Thymus (tissue), 11 donors: Measurements from ENCODE around the gene ANP32A. TPM values are rescaled to one million over a fixed set of nuclear protein-coding genes. Genes with fewer than 3 reads are reported as not detected.
A peak's percentile ranks its signal among the peaks of the same experiment; 100 is the strongest.

Experiments used
- DNase-seq, 9 donors: peaks; one replicate each; pipeline ENCODE4 v3.0.0-alpha.2; 2013; ENCODE audit warnings: low spot score in 9 of 9, low read depth in 6 of 9, missing footprints in 1 of 9
- H3K27ac ChIP-seq, 2 donors: one replicate each; pipeline ENCODE4 v1.5.1; 2013; ENCODE audit warnings: control low read depth in 1 of 2, low read depth in 1 of 2, low read length in 1 of 2, mild to moderate bottlenecking in 1 of 2, moderate library complexity in 1 of 2
- H3K27me3 ChIP-seq, 2 donors: one replicate each; pipeline ENCODE4 v1.5.1; 2013; ENCODE audit warnings: low read length in 1 of 2; ENCODE audit not compliant: control insufficient read depth in 2 of 2, insufficient read depth in 1 of 2
- H3K36me3 ChIP-seq, 2 donors: one replicate each; pipeline ENCODE4 v1.5.1; 2013; ENCODE audit warnings: low read length in 1 of 2, mild to moderate bottlenecking in 1 of 2, moderate library complexity in 1 of 2; ENCODE audit not compliant: control insufficient read depth in 2 of 2, insufficient read depth in 2 of 2
- H3K4me1 ChIP-seq, 2 donors: one replicate each; pipeline ENCODE4 v1.5.1; 2013; ENCODE audit warnings: low read length in 2 of 2; ENCODE audit not compliant: control insufficient read depth in 2 of 2, insufficient read depth in 2 of 2
- H3K4me3 ChIP-seq, 2 donors: one replicate each; pipeline ENCODE4 v1.5.1; 2013; ENCODE audit warnings: low read length in 2 of 2, control low read depth in 1 of 2, mild to moderate bottlenecking in 1 of 2
- H3K9me3 ChIP-seq, 2 donors: one replicate each; pipeline ENCODE4 v1.5.1; 2013; ENCODE audit warnings: low read length in 1 of 2, mild to moderate bottlenecking in 1 of 2; ENCODE audit not compliant: control insufficient read depth in 2 of 2, insufficient read depth in 1 of 2
- WGBS: extraction: QIAGEN DNeasy Blood & Tissue Kit; methylation state at CpG from one replicate; pipeline ENCODE4 v1.1.7; 2013; 5-methylcytosine and 5-hydroxymethylcytosine counted together
- polyA plus RNA-seq: library from polyadenylated mRNA; stranded (reverse); fragments of 200-250 nt; gene quantifications from one replicate; pipeline ENCODE4 v1.2.3, GENCODE V29; 2013
- total RNA-seq: library from RNA; stranded (reverse); fragments of 120-200 nt; gene quantifications from one replicate; pipeline ENCODE4 v1.2.4, GENCODE V29; 2013
- donor health status: healthy.

Gene ANP32A
- total and polyA plus RNA-seq, 2 donors = 115 to 142 TPM

DNA sequence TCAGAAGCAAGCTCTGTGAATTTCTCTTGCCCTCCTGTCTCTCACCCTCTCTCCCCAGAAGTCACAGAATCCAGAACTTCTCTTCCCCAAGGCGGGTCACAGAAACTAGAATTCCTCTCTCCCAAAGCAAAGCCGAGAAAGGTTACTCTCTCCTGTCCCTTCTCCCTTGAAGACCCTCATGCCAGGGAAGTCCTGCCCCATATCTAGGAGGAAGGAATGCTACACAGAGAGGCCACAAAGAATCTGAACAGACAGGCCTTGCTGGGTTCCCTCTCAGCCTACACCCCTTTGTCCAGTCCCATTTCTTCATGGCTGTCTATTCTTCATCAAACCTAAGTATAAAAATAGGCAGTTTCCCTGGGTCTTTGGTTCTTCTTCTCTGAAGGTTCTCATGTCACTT, 29.8 kb downstream of the ANP32A start:
- H3K27ac ChIP-seq = peak overlapping the region; percentile 66 to 90
- no peaks in the 10 kb centered on the region for H3K9me3 ChIP-seq
- no peak overlapping the region for H3K4me3 ChIP-seq
- 98% methylated on average over 2 of the region's 2 CpGs for WGBS
- peaks cover 29 to 47% of the 10 kb centered on the region in 2 donors for H3K36me3 ChIP-seq
- H3K27me3 ChIP-seq = no peaks in the 10 kb centered on the region
- DNase-seq = no peak
- peaks cover 53 to 95% of the 10 kb centered on the region in 2 donors for H3K4me1 ChIP-seq

DNA sequence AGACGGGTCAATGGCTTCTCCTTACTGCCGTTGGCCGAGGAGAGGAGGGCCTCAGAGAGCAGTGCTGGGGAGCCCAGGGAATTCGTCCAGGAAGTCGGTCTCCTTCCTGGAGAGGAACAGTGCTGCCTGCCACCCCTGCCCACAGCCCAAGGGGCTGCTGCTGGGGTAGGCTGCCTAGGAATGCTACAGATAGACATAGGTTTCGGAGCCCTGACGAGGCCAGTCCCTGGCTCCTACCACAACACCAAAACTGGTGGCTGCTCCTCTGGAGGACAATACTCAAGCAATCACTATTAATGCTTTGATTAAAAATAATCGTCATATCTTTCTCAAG, 30.5 kb downstream of the ANP32A start:
- 70% methylated on average over 8 of the region's 8 CpGs for WGBS
- Histone ChIP-seq H3K36me3 (peaks cover 36 to 54% of the 10 kb centered on the region in 2 donors), H3K27ac (peak overlapping the region in 1 of 2 donors; percentile 90), H3K27me3 (no peaks in the 10 kb centered on the region), H3K4me3 (no peak overlapping the region), H3K9me3 (no peaks in the 10 kb centered on the region), H3K4me1 (peaks cover 48 to 94% of the 10 kb centered on the region in 2 donors)
- DNase-seq = no peak

DNA sequence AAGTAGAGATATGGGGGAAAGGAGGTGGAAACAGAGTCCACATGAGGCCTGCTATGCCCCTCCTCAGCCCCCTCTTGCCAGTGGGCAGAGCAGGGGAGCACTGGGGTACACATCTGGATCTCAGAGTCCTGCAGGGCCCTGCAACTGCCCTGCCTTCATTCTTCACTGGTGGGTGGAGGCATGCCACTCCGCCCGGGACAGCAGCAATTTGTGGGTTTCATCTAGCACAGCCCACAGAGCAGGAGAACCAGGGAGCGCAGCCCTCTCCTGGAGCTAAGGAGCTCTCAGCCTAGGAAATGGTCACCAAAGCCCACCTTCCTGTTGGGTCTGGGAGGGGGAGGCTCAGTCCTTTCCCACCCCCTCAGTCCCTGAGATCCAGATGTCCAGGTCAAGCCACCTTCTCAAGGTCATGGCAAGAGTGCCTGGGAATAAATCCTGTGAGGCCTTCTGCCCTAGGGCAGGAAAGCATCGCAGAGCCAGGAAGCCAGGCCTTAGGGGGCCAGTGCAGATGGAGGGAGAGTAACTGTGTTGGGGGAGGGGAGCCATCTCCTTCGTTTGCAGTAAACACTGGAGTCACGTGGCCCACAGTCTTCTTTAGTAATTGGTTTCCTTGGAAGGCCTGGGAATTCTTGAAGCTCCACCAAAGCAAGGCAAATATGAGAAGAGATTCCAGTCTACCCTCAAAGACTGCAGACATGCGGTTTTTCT, 31.0 kb downstream of the ANP32A start:
- 63% methylated on average over 7 of the region's 7 CpGs for WGBS
- peaks cover 41 to 59% of the 10 kb centered on the region in 2 donors for H3K36me3 ChIP-seq
- H3K27ac ChIP-seq = peak overlapping the region in 1 of 2 donors; percentile 90
- peak in 3 of 9 donors; percentile 32 to 58 (median 41) for DNase-seq
- H3K27me3 ChIP-seq = no peaks in the 10 kb centered on the region
- H3K4me3 ChIP-seq = no peak overlapping the region
- H3K9me3 ChIP-seq = no peaks in the 10 kb centered on the region
- H3K4me1 ChIP-seq = peaks cover 48 to 89% of the 10 kb centered on the region in 2 donors

DNA sequence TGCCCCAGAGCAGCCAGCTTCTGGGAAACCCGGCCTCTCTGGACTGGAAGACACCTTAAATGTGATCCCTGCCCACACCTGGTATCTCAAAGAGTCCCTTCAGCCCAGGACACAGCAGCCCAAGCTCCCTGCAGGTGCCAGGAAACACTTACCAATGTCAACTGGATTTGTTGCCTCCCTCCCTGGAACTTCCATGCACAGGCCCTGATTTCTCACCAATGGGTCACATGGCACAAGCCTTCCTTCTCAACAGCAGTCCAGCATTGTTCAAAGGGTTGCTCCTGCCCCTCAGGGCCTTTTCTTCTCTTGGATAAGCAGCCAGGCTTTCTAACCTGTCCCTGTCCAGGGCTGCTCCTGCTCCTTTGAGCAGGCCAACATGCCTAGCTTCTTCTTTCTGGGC, 31.6 kb downstream of the ANP32A start:
- no peaks in the 10 kb centered on the region for H3K9me3 ChIP-seq
- no peak overlapping the region for H3K4me3 ChIP-seq
- H3K4me1 ChIP-seq = peaks cover 45 to 84% of the 10 kb centered on the region in 2 donors
- peak overlapping the region in 1 of 2 donors; percentile 90 for H3K27ac ChIP-seq
- H3K36me3 ChIP-seq = peaks cover 47 to 63% of the 10 kb centered on the region in 2 donors
- no peak for DNase-seq
- WGBS = 95% methylated on average over 1 of the region's 1 CpG
- H3K27me3 ChIP-seq = no peaks in the 10 kb centered on the region

DNA sequence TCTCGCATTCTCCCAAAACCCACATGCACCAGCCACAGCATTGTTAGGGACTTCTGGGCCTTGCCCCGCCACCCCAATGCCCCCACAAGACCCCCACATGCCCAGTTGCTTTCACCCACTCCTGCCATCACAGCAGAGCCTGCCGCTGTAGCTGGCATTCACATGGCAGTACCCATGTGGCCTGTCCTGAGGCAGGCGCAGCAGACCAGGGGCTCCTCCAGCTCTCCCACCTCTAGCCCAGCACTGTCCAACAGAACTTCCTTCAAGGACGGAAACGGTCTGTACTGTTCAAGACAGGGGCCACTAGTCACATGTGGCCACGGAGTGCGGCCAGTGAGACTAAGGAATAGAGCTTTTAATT, 32.5 kb downstream of the ANP32A start:
- H3K4me3 ChIP-seq = no peak overlapping the region
- H3K27ac ChIP-seq = peak overlapping the region; percentile 46 to 61
- no peaks in the 10 kb centered on the region for H3K9me3 ChIP-seq

DNA sequence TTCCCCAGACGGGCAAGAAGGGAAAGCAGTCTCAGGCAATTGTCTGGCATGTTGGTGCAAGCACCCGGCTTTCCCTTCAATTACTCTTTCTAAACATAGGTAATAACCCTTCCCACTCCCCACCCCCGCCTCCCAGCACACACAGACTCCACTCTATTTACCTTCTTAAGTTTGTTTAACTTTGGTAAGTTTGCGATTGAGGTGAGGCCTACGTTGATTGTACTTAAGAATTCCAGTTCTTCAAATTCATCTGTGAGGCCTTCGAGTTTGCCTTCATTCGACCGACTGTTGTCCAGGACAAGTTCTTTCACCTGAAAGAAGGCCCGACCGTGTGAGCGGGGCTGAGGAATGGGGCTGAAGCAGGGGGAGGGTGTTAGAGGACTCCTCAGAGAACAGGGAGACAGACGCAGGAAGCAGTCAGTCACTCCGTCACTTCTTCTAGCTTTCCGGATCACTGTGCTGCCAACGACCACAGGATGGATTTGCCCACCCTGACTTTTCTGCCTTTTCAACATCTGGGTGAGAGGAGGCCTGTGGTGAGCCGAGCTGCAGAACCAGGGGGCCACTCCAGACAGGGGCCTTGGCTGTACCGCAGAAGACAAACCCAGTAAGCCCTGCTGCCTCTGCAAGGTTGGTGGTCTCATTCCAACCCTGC, 33.0 kb downstream of the ANP32A start:
- peaks cover 58 to 68% of the 10 kb centered on the region in 2 donors for H3K36me3 ChIP-seq
- H3K4me1 ChIP-seq = peaks cover 41 to 81% of the 10 kb centered on the region in 2 donors
- peak in 1 of 9 donors; percentile 50 for DNase-seq
- H3K27me3 ChIP-seq = no peaks in the 10 kb centered on the region
- H3K9me3 ChIP-seq = no peaks in the 10 kb centered on the region
- 34% methylated on average over 17 of the region's 17 CpGs for WGBS
- H3K4me3 ChIP-seq = no peak overlapping the region
- H3K27ac ChIP-seq = peak overlapping the region; percentile 46 to 61

More for the DNA sequence above, 32.5 kb downstream of the ANP32A start:
- peaks cover 42 to 81% of the 10 kb centered on the region in 2 donors for H3K4me1 ChIP-seq
- no peaks in the 10 kb centered on the region for H3K27me3 ChIP-seq
- H3K36me3 ChIP-seq = peaks cover 53 to 63% of the 10 kb centered on the region in 2 donors
- whole genome bisulfite sequencing = 78% methylated on average over 8 of the region's 8 CpGs
- no peak for DNase-seq

DNA sequence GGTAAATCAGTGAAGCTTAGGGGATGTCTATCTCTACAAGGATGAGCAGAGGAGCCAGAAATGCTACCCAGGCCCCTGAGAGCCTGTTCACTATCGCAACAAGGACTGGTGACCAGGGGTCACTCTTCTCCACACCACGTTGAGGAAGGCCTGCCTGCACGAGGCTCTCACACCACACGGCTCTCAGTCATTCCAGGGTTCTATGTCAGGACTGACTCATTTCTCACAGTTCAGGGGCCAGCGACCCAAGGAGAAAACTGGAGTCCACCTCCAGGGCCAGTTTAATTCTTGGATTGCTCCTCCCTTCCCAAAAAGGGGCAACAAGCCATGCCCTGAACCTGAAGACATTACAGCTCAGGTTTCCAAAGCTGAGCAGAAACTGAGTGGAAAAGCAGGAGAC, 33.9 kb downstream of the ANP32A start:
- Histone ChIP-seq H3K4me3 (no peak overlapping the region), H3K36me3 (peaks cover 68 to 74% of the 10 kb centered on the region in 2 donors), H3K27ac (no peak overlapping the region), H3K27me3 (no peaks in the 10 kb centered on the region), H3K9me3 (no peaks in the 10 kb centered on the region), H3K4me1 (peaks cover 42 to 80% of the 10 kb centered on the region in 2 donors)
- WGBS = 94% methylated on average over 5 of the region's 5 CpGs
- DNase-seq = no peak

DNA sequence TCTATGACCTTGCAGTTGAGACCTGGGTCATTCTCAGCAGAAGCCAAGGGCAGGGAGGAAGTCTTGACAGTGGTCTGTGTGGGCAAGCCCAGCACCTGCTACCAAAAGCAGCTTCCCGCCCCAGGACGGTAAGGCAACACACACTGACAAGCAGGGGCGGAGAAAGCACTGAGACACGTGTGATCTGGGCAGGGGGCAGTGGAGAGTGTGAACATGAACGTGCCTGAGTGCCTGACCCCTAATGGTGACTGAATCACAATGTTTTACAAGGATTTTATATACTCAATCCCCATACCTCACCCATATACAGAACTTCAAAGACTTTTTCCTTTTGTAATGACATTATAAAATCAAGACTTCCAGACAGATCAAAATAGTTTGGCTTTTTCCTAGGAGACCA, 35.2 kb downstream of the ANP32A start:
- Histone ChIP-seq H3K36me3 (peaks cover 76 to 86% of the 10 kb centered on the region in 2 donors), H3K9me3 (no peaks in the 10 kb centered on the region), H3K4me3 (no peak overlapping the region), H3K27ac (no peak overlapping the region), H3K4me1 (peaks cover 32 to 68% of the 10 kb centered on the region in 2 donors), H3K27me3 (no peaks in the 10 kb centered on the region)
- WGBS = 52% methylated on average over 5 of the region's 5 CpGs
- DNase-seq = no peak

DNA sequence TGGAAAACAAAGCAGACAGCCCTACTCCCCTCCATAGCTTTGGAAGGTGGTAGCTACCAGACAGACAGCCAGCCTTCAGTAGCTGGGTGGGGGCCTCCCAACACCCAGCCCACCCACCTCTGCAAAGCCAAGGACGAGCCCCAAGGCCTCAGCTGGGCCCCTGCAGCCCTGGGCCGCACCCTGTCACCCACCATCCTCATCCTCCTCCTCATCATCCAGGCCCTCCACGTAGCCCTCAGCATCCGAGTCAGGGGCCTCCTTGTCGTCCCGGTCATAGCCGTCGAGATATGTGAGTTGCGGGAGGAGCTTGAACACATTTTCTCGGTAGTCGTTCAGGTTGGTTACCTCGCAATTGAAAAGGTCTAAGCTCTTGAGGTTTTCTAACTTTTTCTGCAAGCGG, 36.5 kb downstream of the ANP32A start:
- Histone ChIP-seq H3K27me3 (no peaks in the 10 kb centered on the region), H3K27ac (no peak overlapping the region), H3K9me3 (no peaks in the 10 kb centered on the region), H3K4me3 (no peak overlapping the region), H3K36me3 (peaks cover 79 to 92% of the 10 kb centered on the region in 2 donors), H3K4me1 (peaks cover 19 to 55% of the 10 kb centered on the region in 2 donors)
- WGBS = 97% methylated on average over 13 of the region's 13 CpGs
- DNase-seq = no peak
